ENCODE results near the gene SRRM2. TPM values are rescaled to one million over a fixed set of nuclear protein-coding genes. Genes with fewer than 3 reads are reported as not detected.

Gene SRRM2
- total RNA-seq, 1 experiment from 2014 or later = 746 TPM

DNA sequence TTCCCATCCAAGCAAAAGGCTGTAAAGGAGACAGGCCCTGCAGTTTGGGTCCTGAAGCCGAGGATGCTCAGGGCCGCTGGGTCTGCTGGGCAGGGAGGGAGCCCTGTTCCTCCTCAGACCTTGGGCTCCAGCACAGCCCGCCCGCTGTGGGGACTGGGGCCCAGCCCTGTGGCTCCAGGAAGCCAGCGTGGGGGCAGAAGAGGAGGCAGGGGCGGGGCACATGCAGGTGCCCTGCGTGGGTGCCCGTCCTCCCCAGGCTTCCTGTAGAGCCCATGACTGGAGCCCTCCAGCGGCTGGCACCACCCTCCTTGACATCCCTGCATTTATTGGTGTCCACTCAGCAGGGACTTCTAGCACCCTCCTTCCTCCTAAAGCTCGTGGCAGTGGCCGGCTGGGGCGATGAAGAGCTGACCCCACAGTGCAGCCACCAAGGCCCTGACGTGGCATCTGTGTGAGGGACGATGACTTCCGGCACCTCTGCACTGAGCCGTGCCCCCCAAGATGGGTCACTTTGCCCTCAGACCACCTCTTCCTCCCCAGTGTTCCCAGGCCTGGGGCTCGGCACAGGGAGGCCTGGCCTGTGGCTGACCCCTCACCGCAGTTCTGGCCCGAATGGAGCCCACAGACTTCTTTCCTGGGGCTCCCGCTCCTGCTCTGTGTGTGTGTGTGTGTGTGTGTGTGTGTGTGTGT is 42.3 kb upstream of the SRRM2 start:
- no peaks in the 10 kb centered on the region for H4K20me1 ChIP-seq (ENCODE audit: insufficient read depth)
- no TSS peak for BruUV-seq (replicated peaks)
- H3K79me2 ChIP-seq (ENCODE audit: low read depth) = no peaks in the 10 kb centered on the region
- no peaks in the 10 kb centered on the region for H3K9me3 ChIP-seq (ENCODE audit: insufficient read depth, low read depth)
- no peaks in the 10 kb centered on the region for H3K9me2 ChIP-seq (ENCODE audit: insufficient read depth)
- H3K4me3 ChIP-seq = no peak overlapping the region
- no peak for DNase-seq
- H3K27me3 ChIP-seq (ENCODE audit: insufficient read depth, low read depth) = no peaks in the 10 kb centered on the region
- no peaks in the 10 kb centered on the region for H3K4me1 ChIP-seq (replicated peaks; ENCODE audit: insufficient read depth)
- CTCF ChIA-PET = no interaction called here
- TF ChIP-seq, protein P1, sequence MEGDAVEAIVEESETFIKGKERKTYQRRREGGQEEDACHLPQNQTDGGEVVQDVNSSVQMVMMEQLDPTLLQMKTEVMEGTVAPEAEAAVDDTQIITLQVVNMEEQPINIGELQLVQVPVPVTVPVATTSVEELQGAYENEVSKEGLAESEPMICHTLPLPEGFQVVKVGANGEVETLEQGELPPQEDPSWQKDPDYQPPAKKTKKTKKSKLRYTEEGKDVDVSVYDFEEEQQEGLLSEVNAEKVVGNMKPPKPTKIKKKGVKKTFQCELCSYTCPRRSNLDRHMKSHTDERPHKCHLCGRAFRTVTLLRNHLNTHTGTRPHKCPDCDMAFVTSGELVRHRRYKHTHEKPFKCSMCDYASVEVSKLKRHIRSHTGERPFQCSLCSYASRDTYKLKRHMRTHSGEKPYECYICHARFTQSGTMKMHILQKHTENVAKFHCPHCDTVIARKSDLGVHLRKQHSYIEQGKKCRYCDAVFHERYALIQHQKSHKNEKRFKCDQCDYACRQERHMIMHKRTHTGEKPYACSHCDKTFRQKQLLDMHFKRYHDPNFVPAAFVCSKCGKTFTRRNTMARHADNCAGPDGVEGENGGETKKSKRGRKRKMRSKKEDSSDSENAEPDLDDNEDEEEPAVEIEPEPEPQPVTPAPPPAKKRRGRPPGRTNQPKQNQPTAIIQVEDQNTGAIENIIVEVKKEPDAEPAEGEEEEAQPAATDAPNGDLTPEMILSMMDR (conservative IDR thresholded peaks at IDR 0.05) = no peak
- TF ChIP-seq EZH2 (IDR thresholded peaks at IDR 0.05; ENCODE audit: low read depth) = no peak
- POLR2A ChIA-PET (ENCODE audit: unreplicated experiment) = no interaction called here
- no peaks in the 10 kb centered on the region; the same call in 1 of the 2 replicates for H3F3A ChIP-seq (ENCODE audit: insufficient read depth, low read depth)
- no peak overlapping the region for H3K4me2 ChIP-seq
- intact Hi-C loops (cut with micrococcal nuclease; ENCODE audit: unreplicated experiment) = no loop called here
- no peak overlapping the region for H3K27ac ChIP-seq
- H2AFZ ChIP-seq = no peak overlapping the region
- no peaks in the 10 kb centered on the region for H3K36me3 ChIP-seq (ENCODE audit: low read depth)

DNA sequence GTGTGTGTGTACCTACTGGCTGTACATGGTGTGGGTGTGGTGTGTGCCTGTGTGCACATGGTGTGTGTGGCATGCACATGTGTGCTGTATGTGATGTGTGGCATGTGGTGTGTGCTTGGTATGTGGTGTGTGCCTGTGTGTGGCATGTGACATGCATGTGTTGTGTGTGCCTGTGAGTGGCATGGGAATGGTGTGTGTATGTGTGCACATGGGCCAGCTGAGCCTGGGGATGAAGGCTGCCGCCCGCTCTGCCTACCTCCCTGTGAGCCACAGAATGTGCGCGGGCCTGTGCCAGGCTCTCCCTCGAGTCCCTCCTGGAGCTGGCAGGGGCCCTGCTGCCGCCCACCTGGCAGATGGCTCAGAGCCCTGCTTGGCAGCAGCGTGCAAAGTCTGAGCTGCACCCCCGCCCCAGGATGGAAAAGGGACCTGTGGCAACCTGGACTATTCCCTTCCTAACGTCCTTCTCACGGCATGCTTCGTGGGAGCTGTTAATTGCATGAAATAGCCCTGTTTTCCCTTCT is 41.7 kb upstream of the SRRM2 start:
- intact Hi-C loops (cut with micrococcal nuclease; ENCODE audit: unreplicated experiment) = no loop called here
- Histone ChIP-seq H3K36me3 (ENCODE audit: low read depth) (no peaks in the 10 kb centered on the region), H3K79me2 (ENCODE audit: low read depth) (no peaks in the 10 kb centered on the region), H3F3A (ENCODE audit: insufficient read depth, low read depth) (no peaks in the 10 kb centered on the region; the same call in 1 of the 2 replicates), H3K9me2 (ENCODE audit: insufficient read depth) (no peaks in the 10 kb centered on the region), H3K27ac (no peak overlapping the region), H2AFZ (no peak overlapping the region), H3K9me3 (ENCODE audit: insufficient read depth, low read depth) (no peaks in the 10 kb centered on the region), H3K4me3 (no peak overlapping the region), H3K4me2 (no peak overlapping the region), H3K4me1 (replicated peaks; ENCODE audit: insufficient read depth) (no peaks in the 10 kb centered on the region), H3K27me3 (ENCODE audit: insufficient read depth, low read depth) (no peaks in the 10 kb centered on the region), H4K20me1 (ENCODE audit: insufficient read depth) (no peaks in the 10 kb centered on the region)
- CTCF ChIA-PET = no interaction called here
- no peak for DNase-seq
- TF ChIP-seq, protein P1 (conservative IDR thresholded peaks at IDR 0.05) = no peak
- TF ChIP-seq EZH2 (IDR thresholded peaks at IDR 0.05; ENCODE audit: low read depth) = no peak
- POLR2A ChIA-PET (ENCODE audit: unreplicated experiment) = no interaction called here
- BruUV-seq (replicated peaks) = no TSS peak

DNA sequence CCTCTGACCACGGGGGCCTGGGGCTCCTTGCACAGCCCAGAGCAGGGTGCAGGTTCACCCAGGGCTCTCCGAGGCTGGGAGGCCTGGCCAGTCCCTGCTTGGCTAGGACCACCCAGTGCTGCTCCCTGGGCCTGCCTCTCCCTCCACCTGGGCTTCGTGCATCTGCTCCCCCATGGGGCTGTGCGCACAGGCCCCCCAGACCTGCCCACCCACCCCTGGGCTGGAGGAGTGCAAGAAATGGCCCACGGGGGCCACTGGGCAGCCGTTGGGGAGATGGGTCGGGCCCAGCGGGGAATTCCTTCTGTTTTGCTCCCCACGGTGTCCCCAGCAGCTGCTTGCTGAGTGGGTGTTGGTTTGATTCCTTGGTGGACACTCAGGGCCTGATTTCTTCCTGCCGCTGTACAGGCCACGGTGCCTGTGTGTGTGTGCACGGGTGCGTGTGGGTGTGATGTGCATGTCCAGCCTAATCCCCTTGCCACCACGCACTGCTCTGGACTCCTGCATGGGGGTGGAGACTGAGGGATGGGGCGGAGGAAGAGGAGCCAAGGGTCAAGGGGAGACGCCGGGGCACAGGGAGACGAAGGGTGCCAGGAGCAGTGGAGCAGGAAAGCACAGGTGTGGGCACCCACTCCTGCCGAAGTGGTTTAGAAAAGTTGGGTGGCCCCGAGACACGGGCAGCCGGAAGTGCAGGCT is 40.9 kb upstream of the SRRM2 start:
- no TSS peak for BruUV-seq (replicated peaks)
- CTCF ChIA-PET = no interaction called here
- DNase-seq = no peak

More for the DNA sequence above, 40.9 kb upstream of the SRRM2 start:
- POLR2A ChIA-PET (ENCODE audit: unreplicated experiment) = no interaction called here
- H3F3A ChIP-seq (ENCODE audit: insufficient read depth, low read depth) = no peaks in the 10 kb centered on the region; the same call in 1 of the 2 replicates
- H3K27me3 ChIP-seq (ENCODE audit: insufficient read depth, low read depth) = no peaks in the 10 kb centered on the region
- intact Hi-C loops (cut with micrococcal nuclease; ENCODE audit: unreplicated experiment) = no loop called here
- H3K9me2 ChIP-seq (ENCODE audit: insufficient read depth) = no peaks in the 10 kb centered on the region
- H3K4me3 ChIP-seq = no peak overlapping the region
- no peak for TF ChIP-seq EZH2 (IDR thresholded peaks at IDR 0.05; ENCODE audit: low read depth)
- TF ChIP-seq, protein P1 (conservative IDR thresholded peaks at IDR 0.05) = no peak
- H2AFZ ChIP-seq = no peak overlapping the region
- no peaks in the 10 kb centered on the region for H3K4me1 ChIP-seq (replicated peaks; ENCODE audit: insufficient read depth)
- H4K20me1 ChIP-seq (ENCODE audit: insufficient read depth) = no peaks in the 10 kb centered on the region
- H3K36me3 ChIP-seq (ENCODE audit: low read depth) = no peaks in the 10 kb centered on the region
- H3K9me3 ChIP-seq (ENCODE audit: insufficient read depth, low read depth) = no peaks in the 10 kb centered on the region
- H3K79me2 ChIP-seq (ENCODE audit: low read depth) = no peaks in the 10 kb centered on the region
- H3K4me2 ChIP-seq = no peak overlapping the region
- no peak overlapping the region for H3K27ac ChIP-seq

Measured in PC-9 (cell line).